NCI-H1930 (cell line): ENCODE results near the gene GUCY2D.

Source experiments
- DNase-seq, 2 experiments: peaks; one replicate each; lab custom pipeline; 2025; lab: John Stamatoyannopoulos, UW

The GUCY2D gene

GRCh38 chr17:7992516-7992915, 9.9 kb upstream of the GUCY2D start:
- DNase-seq = no peak

GRCh38 chr17:7992924-7993323, 9.5 kb upstream of the GUCY2D start:
- DNase-seq = no peak

- DNase-seq = no peak
Observed at GRCh38 chr17:7993972-7994589, 8.3 kb upstream of the GUCY2D start.

- no peak for DNase-seq
Observed at GRCh38 chr17:7995724-7996123, 6.7 kb upstream of the GUCY2D start.

- DNase-seq = no peak
Observed at GRCh38 chr17:7997186-7997585, 5.2 kb upstream of the GUCY2D start.

GRCh38 chr17:8002721-8003593, 542 bp downstream of the GUCY2D start:
- DNase-seq = no peak

- no peak for DNase-seq
Observed at GRCh38 chr17:8003594-8004181, 1.3 kb downstream of the GUCY2D start.

- DNase-seq = no peak
Observed at GRCh38 chr17:8004899-8005298, 2.5 kb downstream of the GUCY2D start.

GRCh38 chr17:8005357-8005756, 2.9 kb downstream of the GUCY2D start:
- DNase-seq = no peak

- peak; percentile 79 to 85 for DNase-seq
Observed at GRCh38 chr17:8005967-8006730, 3.7 kb downstream of the GUCY2D start.

GRCh38 chr17:8006836-8007680, 4.6 kb downstream of the GUCY2D start:
- no peak for DNase-seq

GRCh38 chr17:8007836-8008235, 5.4 kb downstream of the GUCY2D start:
- DNase-seq = no peak

- no peak for DNase-seq
Observed at GRCh38 chr17:8012045-8012580, 9.7 kb downstream of the GUCY2D start.

GRCh38 chr17:8012996-8013640, 10.7 kb downstream of the GUCY2D start:
- no peak for DNase-seq

GRCh38 chr17:8013731-8014557, 11.5 kb downstream of the GUCY2D start:
- DNase-seq = no peak

- no peak for DNase-seq
Observed at GRCh38 chr17:8014558-8014850, 12.1 kb downstream of the GUCY2D start.

- no peak for DNase-seq
Observed at GRCh38 chr17:8015236-8015956, 13.0 kb downstream of the GUCY2D start.

- no peak for DNase-seq
Observed at GRCh38 chr17:8015957-8016631, 13.7 kb downstream of the GUCY2D start.
